Measurements from ENCODE around the gene TOMT. TPM values are rescaled to one million over a fixed set of nuclear protein-coding genes. Genes with fewer than 3 reads are reported as not detected.

TOMT gene
- total RNA-seq, 1 experiment from 2014 or later: not detected

DNA sequence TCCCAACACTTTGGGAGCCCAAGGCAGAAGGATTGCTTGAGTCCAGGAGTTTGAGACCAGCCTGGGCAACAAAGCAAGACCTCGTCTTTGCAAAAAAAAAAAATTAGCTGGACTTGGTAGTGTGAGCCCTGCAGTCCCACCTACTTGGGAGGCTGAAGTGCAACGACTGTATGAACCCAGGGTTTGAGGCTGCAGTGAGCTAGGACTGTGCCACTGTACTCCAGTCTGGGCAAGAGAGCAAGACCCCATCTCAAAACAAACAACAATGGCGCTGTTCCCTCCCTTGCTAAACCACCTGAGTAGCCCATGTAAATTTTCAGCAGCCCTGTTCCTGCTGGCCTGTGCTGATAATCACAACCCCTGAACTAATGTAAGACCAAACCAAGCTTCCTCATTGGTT is 5.7 kb upstream of the TOMT start:
- ChIA-PET RAD21 (ENCODE audit: low non-redundant PET in 1 of 2, low total read pairs in 2 of 2, uncharacterized antibody in 2 of 2, unreplicated experiment in 2 of 2) (no interaction called here), CTCF (interaction anchor here (1.2 to 2.5 kb wide), 2 partner anchors 9 to 75 kb away, joined by 4 to 10 read pairs; no protein-coding TSS in a partner anchor), POLR2A (interaction anchor here (1.4 kb wide), 1 partner anchor 13 kb away, joined by 3 read pairs; the partner anchor contains the start of gene ANAPC15)
- Histone ChIP-seq H4K20me1 (ENCODE audit: insufficient read depth) (no peaks in the 10 kb centered on the region), H3K9me3 (ENCODE audit: control insufficient read depth in 1 of 2, insufficient read depth in 1 of 2, low read depth in 1 of 2, low read length in 2 of 2) (no peaks in the 10 kb centered on the region), H3K79me2 (ENCODE audit: insufficient read depth, low read length) (peaks cover 36% of the 10 kb centered on the region), H3K27me3 (ENCODE audit: insufficient read depth, low read length) (no peaks in the 10 kb centered on the region), H3K4me2 (ENCODE audit: low read length) (no peak overlapping the region), H3K27ac (ENCODE audit: low read depth, low read length) (no peak overlapping the region), H3K4me1 (ENCODE audit: control insufficient read depth in 1 of 2, insufficient read depth in 2 of 2, low read length in 2 of 2) (peaks cover 11 to 18% of the 10 kb centered on the region in 2 experiments; a peak in 3 of 4 replicates), H3K9me2 (ENCODE audit: insufficient read depth) (no peaks in the 10 kb centered on the region), H3K36me3 (ENCODE audit: control insufficient read depth in 1 of 2, insufficient read depth in 2 of 2, low read length in 2 of 2) (peaks cover 13 to 18% of the 10 kb centered on the region in 2 experiments; a peak in 3 of 4 replicates), H2AFZ (ENCODE audit: low read depth, low read length, poor library complexity, severe bottlenecking) (no peak overlapping the region), H3K4me3 (replicated peaks in 1 of 2; ENCODE audit: low read depth in 1 of 2, low read length in 2 of 2) (no peak overlapping the region), H3K9ac (ENCODE audit: low read length) (no peak overlapping the region)
- intact Hi-C loops (cut with micrococcal nuclease): loop anchor here (5.0 kb wide), 1 partner anchor 122 kb away; the partner anchor contains the start of gene INPPL1
- no peak for DNase-seq (ENCODE audit: low read depth, low spot score)
- ATAC-seq: no peak
- TF ChIP-seq FOSL1 (IDR thresholded peaks at IDR 0.05; ENCODE audit: low read depth) (no peak), SRF (IDR thresholded peaks at IDR 0.05; ENCODE audit: low read depth) (no peak), EGR1 (IDR thresholded peaks at IDR 0.05; ENCODE audit: low read depth) (no peak), ZFX (IDR thresholded peaks at IDR 0.05) (no peak)
- TF ChIP-seq, protein P1, sequence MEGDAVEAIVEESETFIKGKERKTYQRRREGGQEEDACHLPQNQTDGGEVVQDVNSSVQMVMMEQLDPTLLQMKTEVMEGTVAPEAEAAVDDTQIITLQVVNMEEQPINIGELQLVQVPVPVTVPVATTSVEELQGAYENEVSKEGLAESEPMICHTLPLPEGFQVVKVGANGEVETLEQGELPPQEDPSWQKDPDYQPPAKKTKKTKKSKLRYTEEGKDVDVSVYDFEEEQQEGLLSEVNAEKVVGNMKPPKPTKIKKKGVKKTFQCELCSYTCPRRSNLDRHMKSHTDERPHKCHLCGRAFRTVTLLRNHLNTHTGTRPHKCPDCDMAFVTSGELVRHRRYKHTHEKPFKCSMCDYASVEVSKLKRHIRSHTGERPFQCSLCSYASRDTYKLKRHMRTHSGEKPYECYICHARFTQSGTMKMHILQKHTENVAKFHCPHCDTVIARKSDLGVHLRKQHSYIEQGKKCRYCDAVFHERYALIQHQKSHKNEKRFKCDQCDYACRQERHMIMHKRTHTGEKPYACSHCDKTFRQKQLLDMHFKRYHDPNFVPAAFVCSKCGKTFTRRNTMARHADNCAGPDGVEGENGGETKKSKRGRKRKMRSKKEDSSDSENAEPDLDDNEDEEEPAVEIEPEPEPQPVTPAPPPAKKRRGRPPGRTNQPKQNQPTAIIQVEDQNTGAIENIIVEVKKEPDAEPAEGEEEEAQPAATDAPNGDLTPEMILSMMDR (IDR thresholded peaks at IDR 0.05 in 2 of 3, conservative IDR thresholded peaks at IDR 0.05 in 1 of 3; ENCODE audit: borderline replicate concordance in 1 of 3, insufficient read depth in 1 of 3, low read depth in 2 of 3, low read length in 2 of 3): no peak
- BruUV-seq (replicated peaks): no TSS peak

DNA sequence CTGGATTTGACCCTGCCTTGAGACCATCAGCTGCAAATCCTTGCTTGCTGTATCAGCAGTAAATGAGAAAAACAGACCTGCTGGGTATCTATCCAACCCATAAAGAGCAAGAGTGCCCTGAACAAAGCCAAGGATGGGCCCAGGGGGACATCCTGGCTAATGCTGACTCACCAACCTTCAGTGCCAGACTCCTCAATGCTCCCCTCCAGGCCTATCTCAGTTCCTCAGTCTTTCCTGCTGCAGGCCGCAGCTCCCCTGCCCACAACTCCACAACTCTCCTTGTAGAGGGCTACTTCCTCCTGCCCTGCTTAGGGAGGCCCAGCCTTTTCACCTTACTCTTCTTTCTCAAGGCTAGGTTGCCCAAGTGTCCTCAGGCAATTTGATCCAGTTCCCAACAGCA is 5.3 kb upstream of the TOMT start:
- peaks cover 13 to 18% of the 10 kb centered on the region in 2 experiments; a peak in 3 of 4 replicates for H3K36me3 ChIP-seq (ENCODE audit: control insufficient read depth in 1 of 2, insufficient read depth in 2 of 2, low read length in 2 of 2)
- H3K4me2 ChIP-seq (ENCODE audit: low read length): no peak overlapping the region
- ChIA-PET POLR2A (interaction anchor here (1.4 kb wide), 1 partner anchor 12 kb away, joined by 3 read pairs; the partner anchor contains the start of gene ANAPC15), CTCF (no interaction called here), RAD21 (ENCODE audit: low non-redundant PET in 1 of 2, low total read pairs in 2 of 2, uncharacterized antibody in 2 of 2, unreplicated experiment in 2 of 2) (no interaction called here)
- intact Hi-C loops (cut with micrococcal nuclease): loop anchor here (5.0 kb wide), 1 partner anchor 122 kb away; the partner anchor contains the start of gene INPPL1
- no peak overlapping the region for H2AFZ ChIP-seq (ENCODE audit: low read depth, low read length, poor library complexity, severe bottlenecking)
- no peak overlapping the region for H3K27ac ChIP-seq (ENCODE audit: low read depth, low read length)
- H4K20me1 ChIP-seq (ENCODE audit: insufficient read depth): no peaks in the 10 kb centered on the region
- H3K27me3 ChIP-seq (ENCODE audit: insufficient read depth, low read length): no peaks in the 10 kb centered on the region
- no peak overlapping the region for H3K4me3 ChIP-seq (replicated peaks in 1 of 2; ENCODE audit: low read depth in 1 of 2, low read length in 2 of 2)
- no peak for DNase-seq (ENCODE audit: low read depth, low spot score)
- TF ChIP-seq CEBPB (IDR thresholded peaks at IDR 0.05; ENCODE audit: low read depth) (no peak), ZNF274 (IDR thresholded peaks at IDR 0.05; ENCODE audit: low read depth, low read length) (no peak), ELF1 (IDR thresholded peaks at IDR 0.05; ENCODE audit: borderline replicate concordance, low read depth) (no peak), FOSL1 (IDR thresholded peaks at IDR 0.05; ENCODE audit: low read depth) (no peak), ZFX (IDR thresholded peaks at IDR 0.05) (no peak), EGR1 (IDR thresholded peaks at IDR 0.05; ENCODE audit: low read depth) (no peak), EZH2phosphoT487 (IDR thresholded peaks at IDR 0.05; ENCODE audit: borderline replicate concordance) (no peak)
- TF ChIP-seq, protein P2, sequence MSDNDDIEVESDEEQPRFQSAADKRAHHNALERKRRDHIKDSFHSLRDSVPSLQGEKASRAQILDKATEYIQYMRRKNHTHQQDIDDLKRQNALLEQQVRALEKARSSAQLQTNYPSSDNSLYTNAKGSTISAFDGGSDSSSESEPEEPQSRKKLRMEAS (IDR thresholded peaks at IDR 0.05): no peak
- TF ChIP-seq, protein P3, sequence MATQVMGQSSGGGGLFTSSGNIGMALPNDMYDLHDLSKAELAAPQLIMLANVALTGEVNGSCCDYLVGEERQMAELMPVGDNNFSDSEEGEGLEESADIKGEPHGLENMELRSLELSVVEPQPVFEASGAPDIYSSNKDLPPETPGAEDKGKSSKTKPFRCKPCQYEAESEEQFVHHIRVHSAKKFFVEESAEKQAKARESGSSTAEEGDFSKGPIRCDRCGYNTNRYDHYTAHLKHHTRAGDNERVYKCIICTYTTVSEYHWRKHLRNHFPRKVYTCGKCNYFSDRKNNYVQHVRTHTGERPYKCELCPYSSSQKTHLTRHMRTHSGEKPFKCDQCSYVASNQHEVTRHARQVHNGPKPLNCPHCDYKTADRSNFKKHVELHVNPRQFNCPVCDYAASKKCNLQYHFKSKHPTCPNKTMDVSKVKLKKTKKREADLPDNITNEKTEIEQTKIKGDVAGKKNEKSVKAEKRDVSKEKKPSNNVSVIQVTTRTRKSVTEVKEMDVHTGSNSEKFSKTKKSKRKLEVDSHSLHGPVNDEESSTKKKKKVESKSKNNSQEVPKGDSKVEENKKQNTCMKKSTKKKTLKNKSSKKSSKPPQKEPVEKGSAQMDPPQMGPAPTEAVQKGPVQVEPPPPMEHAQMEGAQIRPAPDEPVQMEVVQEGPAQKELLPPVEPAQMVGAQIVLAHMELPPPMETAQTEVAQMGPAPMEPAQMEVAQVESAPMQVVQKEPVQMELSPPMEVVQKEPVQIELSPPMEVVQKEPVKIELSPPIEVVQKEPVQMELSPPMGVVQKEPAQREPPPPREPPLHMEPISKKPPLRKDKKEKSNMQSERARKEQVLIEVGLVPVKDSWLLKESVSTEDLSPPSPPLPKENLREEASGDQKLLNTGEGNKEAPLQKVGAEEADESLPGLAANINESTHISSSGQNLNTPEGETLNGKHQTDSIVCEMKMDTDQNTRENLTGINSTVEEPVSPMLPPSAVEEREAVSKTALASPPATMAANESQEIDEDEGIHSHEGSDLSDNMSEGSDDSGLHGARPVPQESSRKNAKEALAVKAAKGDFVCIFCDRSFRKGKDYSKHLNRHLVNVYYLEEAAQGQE (IDR thresholded peaks at IDR 0.05; ENCODE audit: low read depth): no peak
- H3K9me2 ChIP-seq (ENCODE audit: insufficient read depth): no peaks in the 10 kb centered on the region
- H3K9ac ChIP-seq (ENCODE audit: low read length): no peak overlapping the region
- no TSS peak for BruUV-seq (replicated peaks)
- no peak for ATAC-seq
- peaks cover 36% of the 10 kb centered on the region for H3K79me2 ChIP-seq (ENCODE audit: insufficient read depth, low read length)
- H3K9me3 ChIP-seq (ENCODE audit: control insufficient read depth in 1 of 2, insufficient read depth in 1 of 2, low read depth in 1 of 2, low read length in 2 of 2): no peaks in the 10 kb centered on the region
- H3K4me1 ChIP-seq (ENCODE audit: control insufficient read depth in 1 of 2, insufficient read depth in 2 of 2, low read length in 2 of 2): peaks cover 11 to 18% of the 10 kb centered on the region in 2 experiments; a peak in 3 of 4 replicates

All from HCT116 (cell line).